ENCODE measurements around the gene CD274.
"Not testable (repeated sequence)": the region's sequence is repeated elsewhere in the genome, so short reads cannot be mapped to it uniquely, and the experiment has no call there.

The CD274 gene

GRCh38 chr9:5438301-5439162 lies 11.8 kb upstream of the CD274 start:
- peak; percentile 42 for DNase-seq (ENCODE audit: low read depth)

GRCh38 chr9:5440426-5440825 lies 9.9 kb upstream of the CD274 start:
- no peak for DNase-seq (ENCODE audit: low read depth)

- DNase-seq (ENCODE audit: low read depth), result no peak
These were observed 9.3 kb upstream of the CD274 start for GRCh38 chr9:5441043-5441442.

GRCh38 chr9:5442400-5443011 lies 7.8 kb upstream of the CD274 start:
- no peak for DNase-seq (ENCODE audit: low read depth)

GRCh38 chr9:5443850-5444249 lies 6.5 kb upstream of the CD274 start:
- DNase-seq (ENCODE audit: low read depth), result no peak

GRCh38 chr9:5445096-5445495 lies 5.2 kb upstream of the CD274 start:
- not testable (repeated sequence) for DNase-seq (ENCODE audit: low read depth)

GRCh38 chr9:5445886-5446285 lies 4.5 kb upstream of the CD274 start:
- DNase-seq (ENCODE audit: low read depth), result no peak

- DNase-seq (ENCODE audit: low read depth), result no peak
These were observed 3.7 kb upstream of the CD274 start for GRCh38 chr9:5446451-5447236.

- DNase-seq (ENCODE audit: low read depth), result no peak
These were observed 3.0 kb upstream of the CD274 start for GRCh38 chr9:5447337-5447736.

GRCh38 chr9:5448016-5448415 lies 2.3 kb upstream of the CD274 start:
- no peak for DNase-seq (ENCODE audit: low read depth)

GRCh38 chr9:5448461-5449435 lies 1.6 kb upstream of the CD274 start:
- no peak for DNase-seq (ENCODE audit: low read depth)

GRCh38 chr9:5449521-5450358 lies 602 bp upstream of the CD274 start:
- DNase-seq (ENCODE audit: low read depth), result no peak

GRCh38 chr9:5452286-5452609 lies 1.9 kb downstream of the CD274 start:
- DNase-seq (ENCODE audit: low read depth), result no peak

- no peak for DNase-seq (ENCODE audit: low read depth)
These were observed 2.7 kb downstream of the CD274 start for GRCh38 chr9:5453004-5453403.

- no peak for DNase-seq (ENCODE audit: low read depth)
These were observed 3.3 kb downstream of the CD274 start for GRCh38 chr9:5453673-5454072.

- DNase-seq (ENCODE audit: low read depth), result no peak
These were observed 4.8 kb downstream of the CD274 start for GRCh38 chr9:5455181-5455580.

GRCh38 chr9:5459289-5459829 lies 9.0 kb downstream of the CD274 start:
- no peak for DNase-seq (ENCODE audit: low read depth)

- DNase-seq (ENCODE audit: low read depth), result no peak
These were observed 9.8 kb downstream of the CD274 start for GRCh38 chr9:5460157-5460556.

- DNase-seq (ENCODE audit: low read depth), result not testable (repeated sequence)
These were observed 14.5 kb downstream of the CD274 start for GRCh38 chr9:5464831-5465330.

GRCh38 chr9:5466005-5466404 lies 15.7 kb downstream of the CD274 start:
- no peak for DNase-seq (ENCODE audit: low read depth)

Data from activated T-cell treated with anti-CD3 and anti-CD28 coated beads for 24 hours (primary cell).